Gastrocnemius medialis (tissue), 4 donors: Measurements from ENCODE around the gene DOCK8. TPM values are rescaled to one million over a fixed set of nuclear protein-coding genes. Genes with fewer than 3 reads are reported as not detected.

Experiments used
- ATAC-seq, 2 donors: fragments of 150-250 bp; one replicate each; pipeline ENCODE4 v1.9.1; 2016
- DNase-seq, 2 donors: peaks; one replicate each; pipeline ENCODE4 v3.0.0-alpha.2; 2019
- H3K27ac ChIP-seq, 4 donors: fragments of 200-600 bp; sonication (generic); 1 replicate in 1 of 4; 2 replicates in 3 of 4; pipeline ENCODE4 v1.5.1; 2016 to 2018; ENCODE audit warnings: mild to moderate bottlenecking in 2 of 4, moderate library complexity in 1 of 4
- H3K27me3 ChIP-seq, 3 donors: fragments of 200-600 bp; sonication (generic) in 2 of 3; 1 replicate in 1 of 3; 2 replicates in 2 of 3; pipeline versions ENCODE4 v1.5.1 to v1.6.0; 2016 to 2019; ENCODE audit warnings: mild to moderate bottlenecking in 1 of 3, moderate library complexity in 1 of 3
- H3K36me3 ChIP-seq, 2 donors: fragments of 200-600 bp; sonication (generic) in 1 of 2; one replicate each; pipeline ENCODE4 v1.5.1; 2017 to 2018
- H3K4me1 ChIP-seq, 2 donors: fragments of 200-600 bp; sonication (generic) in 1 of 2; one replicate each; pipeline ENCODE4 v1.5.1; 2016 to 2017; ENCODE audit warnings: mild to moderate bottlenecking in 2 of 2
- H3K4me3 ChIP-seq, 4 donors: fragments of 200-600 bp; sonication (generic) in 3 of 4; 1 replicate in 1 of 4; 2 replicates in 3 of 4; pipeline ENCODE4 v1.5.1; 2016 to 2019; ENCODE audit warnings: mild to moderate bottlenecking in 2 of 4
- H3K9me3 ChIP-seq, 3 donors: fragments of 200-600 bp; sonication (generic) in 2 of 3; 1 replicate in 1 of 3; 2 replicates in 2 of 3; pipeline ENCODE4 v1.5.1; 2016 to 2019
- POLR2A ChIP-seq, 2 donors: fragments of 450-650 bp; IDR thresholded peaks; one replicate each; pipeline ENCODE4 v1.6.1; 2017; ENCODE audit warnings: antibody characterized with exemption in 2 of 2, mild to moderate bottlenecking in 2 of 2, moderate library complexity in 2 of 2
- in situ Hi-C, 4 donors: fragments of 200-750 bp; cut with MboI; loops; one replicate each; pipeline versions ENCODE4 v1.15.0 to v1.8.0; 2017; ENCODE audit warnings: low sequenced_read_pairs in 4 of 4
- intact Hi-C: fragments of 100-400 bp; cut with DNase I; formaldehyde crosslinking; loops from one replicate; pipeline ENCODE4 v1.15.1; 2023; ENCODE audit warnings: low total_unique reads
- total RNA-seq, 4 donors: library from RNA; depleted of rRNA; stranded (reverse); fragments of >200 nt; gene quantifications; one replicate each; pipeline versions ENCODE4 v1.1.0 to v1.2.3, GENCODE V29; 2016
- TF ChIP-seq, protein P1 (sequence below), 5 experiments: fragments of 450-650 bp in 3 of 5; fragments of 200-600 bp in 2 of 5; sonication (generic) in 2 of 5; IDR thresholded peaks in 4 of 5; conservative IDR thresholded peaks in 1 of 5; 1 replicate in 4 of 5; 2 replicates in 1 of 5; pipeline ENCODE4 v1.5.1; 2016 to 2019; ENCODE audit warnings: antibody characterized with exemption in 5 of 5, mild to moderate bottlenecking in 3 of 5, moderate library complexity in 3 of 5

Gene DOCK8
- total RNA-seq, 4 donors from 2014 or later, result 0.80 to 2.8 (median 2.0) TPM

DNA sequence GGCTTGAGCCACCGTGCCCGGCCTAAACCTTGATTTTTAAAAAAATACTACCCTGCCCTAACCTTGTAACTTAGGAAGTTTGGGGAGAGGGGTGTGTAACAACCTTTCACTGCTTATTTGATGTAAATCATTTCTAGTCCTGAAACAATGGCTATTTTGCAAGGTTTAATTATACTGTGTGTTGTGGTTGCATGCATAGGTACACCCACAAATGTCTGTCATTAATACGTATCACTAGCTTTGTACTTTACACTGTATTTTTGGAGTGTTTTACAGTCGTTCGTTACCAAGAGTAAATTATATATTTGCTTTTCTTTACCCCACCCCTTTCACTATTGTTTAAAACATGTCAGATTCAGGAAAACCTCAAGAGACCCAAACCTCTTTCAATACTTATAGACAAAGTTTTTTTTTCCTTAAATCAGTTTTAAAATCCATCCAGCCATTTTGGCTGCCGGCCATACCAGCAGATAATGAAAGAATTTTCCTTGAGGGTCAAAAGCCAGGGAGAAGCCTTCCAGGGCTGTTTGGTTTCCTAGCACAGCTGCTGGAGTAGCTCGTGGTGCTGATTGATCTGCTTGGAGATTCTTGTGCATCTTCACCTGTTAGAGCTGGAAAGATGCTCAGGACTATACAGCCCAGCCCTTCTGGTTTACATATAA lies 50.7 kb downstream of the DOCK8 start:
- no peak for ATAC-seq
- H3K27ac ChIP-seq, result no peak overlapping the region
- intact Hi-C loops, result no loop called here
- TF ChIP-seq, protein P1, sequence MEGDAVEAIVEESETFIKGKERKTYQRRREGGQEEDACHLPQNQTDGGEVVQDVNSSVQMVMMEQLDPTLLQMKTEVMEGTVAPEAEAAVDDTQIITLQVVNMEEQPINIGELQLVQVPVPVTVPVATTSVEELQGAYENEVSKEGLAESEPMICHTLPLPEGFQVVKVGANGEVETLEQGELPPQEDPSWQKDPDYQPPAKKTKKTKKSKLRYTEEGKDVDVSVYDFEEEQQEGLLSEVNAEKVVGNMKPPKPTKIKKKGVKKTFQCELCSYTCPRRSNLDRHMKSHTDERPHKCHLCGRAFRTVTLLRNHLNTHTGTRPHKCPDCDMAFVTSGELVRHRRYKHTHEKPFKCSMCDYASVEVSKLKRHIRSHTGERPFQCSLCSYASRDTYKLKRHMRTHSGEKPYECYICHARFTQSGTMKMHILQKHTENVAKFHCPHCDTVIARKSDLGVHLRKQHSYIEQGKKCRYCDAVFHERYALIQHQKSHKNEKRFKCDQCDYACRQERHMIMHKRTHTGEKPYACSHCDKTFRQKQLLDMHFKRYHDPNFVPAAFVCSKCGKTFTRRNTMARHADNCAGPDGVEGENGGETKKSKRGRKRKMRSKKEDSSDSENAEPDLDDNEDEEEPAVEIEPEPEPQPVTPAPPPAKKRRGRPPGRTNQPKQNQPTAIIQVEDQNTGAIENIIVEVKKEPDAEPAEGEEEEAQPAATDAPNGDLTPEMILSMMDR (IDR thresholded peaks at IDR 0.05 in 4 of 5, conservative IDR thresholded peaks at IDR 0.05 in 1 of 5), result no peak
- TF ChIP-seq POLR2A (IDR thresholded peaks at IDR 0.05), result no peak
- H3K27me3 ChIP-seq, result no peaks in the 10 kb centered on the region
- in situ Hi-C loops, result no loop called here
- no peak for DNase-seq
- H3K9me3 ChIP-seq, result no peaks in the 10 kb centered on the region
- no peaks in the 10 kb centered on the region for H3K36me3 ChIP-seq
- no peaks in the 10 kb centered on the region for H3K4me1 ChIP-seq
- H3K4me3 ChIP-seq, result no peak overlapping the region

DNA sequence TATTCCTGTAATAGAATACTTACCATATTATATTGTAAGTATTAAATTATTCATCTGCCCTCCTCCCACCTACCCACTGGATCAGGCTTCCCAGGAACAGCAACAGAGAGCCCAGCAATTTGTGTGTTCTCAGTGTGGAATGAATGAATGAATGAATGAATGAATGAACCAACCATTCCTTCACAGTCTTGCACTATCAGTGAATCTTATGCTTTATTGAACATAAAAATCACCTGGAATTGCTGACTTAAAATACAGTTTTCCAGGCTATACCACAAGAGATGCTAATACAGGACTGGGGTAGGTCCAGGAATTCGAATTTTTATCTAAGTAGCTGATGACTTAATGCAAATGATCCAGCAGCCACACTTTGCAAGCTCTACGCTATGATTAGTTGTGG lies 51.6 kb downstream of the DOCK8 start:
- TF ChIP-seq POLR2A (IDR thresholded peaks at IDR 0.05), result no peak
- TF ChIP-seq, protein P1 (IDR thresholded peaks at IDR 0.05 in 4 of 5, conservative IDR thresholded peaks at IDR 0.05 in 1 of 5), result no peak
- Histone ChIP-seq H3K36me3 (no peaks in the 10 kb centered on the region), H3K9me3 (no peaks in the 10 kb centered on the region), H3K27ac (no peak overlapping the region), H3K27me3 (no peaks in the 10 kb centered on the region), H3K4me3 (no peak overlapping the region), H3K4me1 (no peaks in the 10 kb centered on the region)
- ATAC-seq (no peak), DNase-seq (no peak)
- intact Hi-C loops, result no loop called here
- in situ Hi-C loops, result no loop called here

GRCh38 chr9:268616-269015 lies 54.0 kb downstream of the DOCK8 start:
- DNase-seq, result no peak
- in situ Hi-C loops (no loop called here), intact Hi-C loops (no loop called here)
- no peaks in the 10 kb centered on the region for H3K27me3 ChIP-seq
- no peaks in the 10 kb centered on the region for H3K9me3 ChIP-seq
- no peaks in the 10 kb centered on the region for H3K4me1 ChIP-seq
- H3K27ac ChIP-seq, result no peak overlapping the region
- H3K4me3 ChIP-seq, result no peak overlapping the region
- TF ChIP-seq POLR2A (IDR thresholded peaks at IDR 0.05), result no peak
- H3K36me3 ChIP-seq, result no peaks in the 10 kb centered on the region
- no peak for ATAC-seq

DNA sequence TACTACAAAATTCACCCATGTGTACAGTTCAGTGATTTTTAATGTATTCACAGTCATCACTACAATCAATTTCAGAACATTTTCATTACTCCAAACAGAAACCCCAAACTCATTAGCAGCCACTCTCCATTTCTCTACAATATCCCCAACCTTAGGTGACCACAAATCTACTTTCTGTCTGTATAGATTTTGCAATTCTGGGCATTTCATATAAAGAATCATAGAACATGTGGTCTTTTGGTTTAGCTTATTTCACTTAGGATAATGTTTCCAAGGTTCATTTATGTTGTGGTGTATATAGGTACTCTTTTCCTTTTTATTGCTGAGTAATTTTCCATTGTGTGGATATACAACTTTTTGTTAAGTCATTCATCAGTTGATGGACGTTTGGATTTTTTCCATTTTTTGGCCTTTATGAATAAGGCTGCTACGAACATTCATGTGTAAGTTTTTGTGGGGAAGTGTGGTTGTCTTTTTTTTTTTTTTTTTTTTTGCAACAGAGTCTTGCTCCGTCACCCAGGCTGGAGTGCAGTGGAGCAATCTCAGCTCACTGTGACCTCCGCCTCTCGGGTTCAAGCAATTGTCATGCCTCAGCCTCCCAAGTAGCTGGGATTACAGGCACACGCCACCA lies 54.5 kb downstream of the DOCK8 start:
- H3K27ac ChIP-seq, result no peak overlapping the region
- no peaks in the 10 kb centered on the region for H3K9me3 ChIP-seq
- H3K27me3 ChIP-seq, result no peaks in the 10 kb centered on the region
- intact Hi-C loops (no loop called here), in situ Hi-C loops (no loop called here)
- no peak for TF ChIP-seq POLR2A (IDR thresholded peaks at IDR 0.05)
- TF ChIP-seq, protein P1 (IDR thresholded peaks at IDR 0.05 in 4 of 5, conservative IDR thresholded peaks at IDR 0.05 in 1 of 5), result no peak
- ATAC-seq (no peak), DNase-seq (no peak)
- no peaks in the 10 kb centered on the region for H3K36me3 ChIP-seq
- H3K4me1 ChIP-seq, result no peaks in the 10 kb centered on the region
- no peak overlapping the region for H3K4me3 ChIP-seq

GRCh38 chr9:270657-271237 lies 56.1 kb downstream of the DOCK8 start:
- DNase-seq (no peak), ATAC-seq (no peak)
- no peaks in the 10 kb centered on the region for H3K36me3 ChIP-seq
- H3K27ac ChIP-seq, result no peak overlapping the region
- no peak for TF ChIP-seq POLR2A (IDR thresholded peaks at IDR 0.05)
- TF ChIP-seq, protein P1 (IDR thresholded peaks at IDR 0.05 in 4 of 5, conservative IDR thresholded peaks at IDR 0.05 in 1 of 5), result no peak
- no peaks in the 10 kb centered on the region for H3K27me3 ChIP-seq
- no peaks in the 10 kb centered on the region for H3K9me3 ChIP-seq
- intact Hi-C loops (no loop called here), in situ Hi-C loops (no loop called here)
- no peaks in the 10 kb centered on the region for H3K4me1 ChIP-seq
- no peak overlapping the region for H3K4me3 ChIP-seq
